Measurements from ENCODE around the gene ASTE1. TPM values are rescaled to one million over a fixed set of nuclear protein-coding genes. Genes with fewer than 3 reads are reported as not detected.
"Not testable (repeated sequence)": the region's sequence is repeated elsewhere in the genome, so short reads cannot be mapped to it uniquely, and the experiment has no call there.

The ASTE1 gene, protein sequence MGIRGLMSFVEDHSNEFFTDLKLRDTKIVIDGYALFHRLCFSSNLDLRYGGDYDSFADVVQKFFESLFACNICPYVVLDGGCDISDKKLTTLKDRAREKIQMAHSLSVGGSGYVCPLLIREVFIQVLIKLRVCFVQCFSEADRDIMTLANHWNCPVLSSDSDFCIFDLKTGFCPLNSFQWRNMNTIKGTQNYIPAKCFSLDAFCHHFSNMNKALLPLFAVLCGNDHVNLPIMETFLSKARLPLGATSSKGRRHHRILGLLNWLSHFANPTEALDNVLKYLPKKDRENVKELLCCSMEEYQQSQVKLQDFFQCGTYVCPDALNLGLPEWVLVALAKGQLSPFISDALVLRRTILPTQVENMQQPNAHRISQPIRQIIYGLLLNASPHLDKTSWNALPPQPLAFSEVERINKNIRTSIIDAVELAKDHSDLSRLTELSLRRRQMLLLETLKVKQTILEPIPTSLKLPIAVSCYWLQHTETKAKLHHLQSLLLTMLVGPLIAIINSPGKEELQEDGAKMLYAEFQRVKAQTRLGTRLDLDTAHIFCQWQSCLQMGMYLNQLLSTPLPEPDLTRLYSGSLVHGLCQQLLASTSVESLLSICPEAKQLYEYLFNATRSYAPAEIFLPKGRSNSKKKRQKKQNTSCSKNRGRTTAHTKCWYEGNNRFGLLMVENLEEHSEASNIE
- 5.7 and 7.5 TPM in 2 replicates for total RNA-seq

DNA sequence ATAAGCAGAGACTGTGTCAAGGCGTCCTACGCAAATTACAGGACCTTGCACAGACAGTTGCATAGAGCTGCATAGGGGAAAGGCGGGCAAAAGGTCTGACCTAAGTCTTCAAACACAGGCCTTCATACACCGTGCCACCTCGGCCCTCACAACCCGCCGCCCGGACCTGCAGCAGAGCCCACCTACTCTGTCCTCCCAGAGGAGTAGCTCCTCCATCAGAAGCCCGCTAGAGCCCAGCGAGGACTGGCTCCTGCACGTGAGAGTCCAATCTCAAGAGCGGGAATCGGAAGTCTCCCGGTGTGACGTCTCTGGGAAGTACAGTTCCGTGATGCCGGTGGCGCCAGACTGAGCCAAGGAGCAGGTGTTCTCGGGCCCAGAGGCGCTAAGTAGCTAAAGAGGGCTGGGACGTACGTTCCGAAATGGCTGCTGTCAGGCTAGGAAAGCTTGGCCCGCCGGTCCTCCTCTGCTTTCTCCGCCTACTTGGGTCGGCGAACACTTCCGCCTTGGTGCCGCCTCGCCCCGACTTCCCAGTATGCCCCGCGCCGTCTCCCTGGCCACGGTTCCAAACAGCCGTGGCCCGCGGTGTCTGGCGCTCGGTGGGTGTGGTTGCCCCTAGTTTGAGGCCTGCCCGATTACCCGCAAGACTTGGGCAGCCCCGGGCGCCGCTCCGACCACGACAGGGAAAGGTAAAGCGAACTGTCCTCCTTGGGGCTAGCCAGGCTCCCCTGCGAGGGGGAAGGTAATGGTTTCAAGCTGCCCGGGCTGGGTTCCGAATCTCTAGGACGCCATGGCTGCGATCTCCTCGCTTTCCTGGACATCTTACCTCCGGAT, at the start of gene ASTE1, which contains the start of gene NEK11:
Gene ASTE1, minus strand, starts transcription at position 505 of the 831 bp plus-strand sequence. CDS start 1,519 bp downstream, outside the sequence.
Gene NEK11, plus strand, starts transcription at position 557 of the 831 bp plus-strand sequence. CDS start 2,832 bp downstream, outside the sequence.
- peak; percentile 90 for DNase-seq

DNA sequence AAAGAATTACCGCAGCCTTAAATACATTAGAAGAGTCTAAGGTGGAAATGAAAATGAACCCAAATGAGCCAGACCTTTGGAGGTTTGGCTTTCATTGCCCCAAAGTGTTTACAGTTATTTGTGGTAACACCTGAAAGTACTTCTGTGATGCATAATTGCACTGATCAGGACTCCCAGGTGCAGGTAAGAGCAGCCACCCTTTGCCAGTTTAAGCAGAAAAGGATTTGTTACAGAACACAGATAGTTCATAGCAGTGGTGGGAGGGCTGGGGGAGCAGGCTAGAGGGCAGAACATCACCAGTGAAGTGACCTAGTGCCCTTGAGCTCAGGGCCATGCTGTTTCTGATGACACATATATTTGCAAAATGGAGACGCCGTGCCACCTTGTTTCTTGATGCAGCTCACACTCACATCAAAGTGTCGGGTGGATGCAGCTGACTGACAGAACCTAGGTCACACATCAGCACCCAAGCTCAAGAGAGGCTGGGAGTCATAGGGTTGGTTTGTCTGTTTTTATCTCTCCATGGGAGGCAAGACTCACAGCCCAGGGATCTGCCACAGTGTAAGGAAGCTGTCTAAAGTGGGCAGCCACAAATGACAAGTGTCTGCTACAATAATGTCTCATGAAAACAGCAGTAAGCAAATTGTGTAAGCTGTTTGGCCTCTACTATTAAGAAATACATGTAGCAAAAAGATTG, 49.2 kb upstream of the ASTE1 start:
- DNase-seq, result no peak

DNA sequence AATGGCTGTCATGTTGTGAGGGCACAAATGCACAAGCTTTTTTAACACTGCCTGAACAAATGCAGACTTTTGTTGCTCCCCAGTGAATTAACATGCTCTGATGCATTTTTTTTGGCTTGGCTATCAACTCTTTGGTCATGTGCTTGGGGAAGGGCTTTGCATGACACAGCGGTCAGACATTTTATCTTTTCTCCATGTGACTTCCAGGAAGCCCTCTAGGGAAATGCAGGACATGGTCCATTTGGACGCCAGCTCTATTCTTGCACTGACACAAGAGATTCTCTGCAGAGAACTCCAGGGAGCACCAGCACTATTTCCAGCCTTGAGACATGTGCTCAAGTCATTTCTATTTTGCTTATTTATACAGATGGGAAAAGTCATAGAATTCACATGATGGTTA, 46.2 kb upstream of the ASTE1 start:
- peak; percentile 10 for DNase-seq

DNA sequence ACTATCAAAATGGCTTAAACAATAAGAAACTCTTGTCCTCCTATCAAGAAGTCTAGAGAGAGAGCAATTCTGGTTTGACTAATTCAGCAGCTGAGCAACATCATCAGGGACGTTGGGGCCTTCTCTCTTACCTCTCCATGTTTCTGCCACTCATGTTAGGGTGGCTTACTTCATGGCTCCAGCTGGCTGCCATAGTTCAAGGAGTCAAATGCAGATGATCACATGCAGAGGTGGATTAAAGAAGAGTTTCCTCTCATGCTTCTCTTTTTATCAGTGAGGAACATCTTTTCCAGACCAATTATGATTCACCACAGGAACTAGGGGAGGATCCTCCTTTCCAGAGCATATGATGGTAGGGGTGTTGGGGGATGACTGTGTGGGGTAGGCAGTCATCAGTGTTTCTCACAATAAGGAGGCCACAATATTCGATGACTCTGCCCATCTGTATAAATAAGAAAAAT, 45.5 kb upstream of the ASTE1 start:
- DNase-seq, result peak; percentile 8

DNA sequence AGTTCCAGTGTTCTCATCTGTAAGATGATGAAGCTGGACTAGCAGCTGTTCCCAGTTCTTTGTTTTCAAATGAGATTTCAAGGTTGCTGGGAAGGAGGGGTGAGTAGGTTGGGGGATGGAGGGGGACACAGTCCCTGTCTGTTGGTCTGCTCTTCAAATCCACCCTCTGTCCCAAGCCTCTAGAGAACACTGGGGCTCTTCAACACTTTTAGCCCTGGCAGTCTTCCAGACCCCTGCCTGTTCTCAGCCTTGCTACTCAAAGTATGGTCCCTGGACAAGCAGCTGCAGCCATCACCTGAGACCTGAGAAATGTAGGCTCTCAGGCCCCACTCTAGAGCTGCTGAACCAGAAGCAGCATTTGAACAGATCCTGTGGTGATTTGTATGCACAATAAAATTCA, 41.4 kb upstream of the ASTE1 start:
- no peak for DNase-seq

DNA sequence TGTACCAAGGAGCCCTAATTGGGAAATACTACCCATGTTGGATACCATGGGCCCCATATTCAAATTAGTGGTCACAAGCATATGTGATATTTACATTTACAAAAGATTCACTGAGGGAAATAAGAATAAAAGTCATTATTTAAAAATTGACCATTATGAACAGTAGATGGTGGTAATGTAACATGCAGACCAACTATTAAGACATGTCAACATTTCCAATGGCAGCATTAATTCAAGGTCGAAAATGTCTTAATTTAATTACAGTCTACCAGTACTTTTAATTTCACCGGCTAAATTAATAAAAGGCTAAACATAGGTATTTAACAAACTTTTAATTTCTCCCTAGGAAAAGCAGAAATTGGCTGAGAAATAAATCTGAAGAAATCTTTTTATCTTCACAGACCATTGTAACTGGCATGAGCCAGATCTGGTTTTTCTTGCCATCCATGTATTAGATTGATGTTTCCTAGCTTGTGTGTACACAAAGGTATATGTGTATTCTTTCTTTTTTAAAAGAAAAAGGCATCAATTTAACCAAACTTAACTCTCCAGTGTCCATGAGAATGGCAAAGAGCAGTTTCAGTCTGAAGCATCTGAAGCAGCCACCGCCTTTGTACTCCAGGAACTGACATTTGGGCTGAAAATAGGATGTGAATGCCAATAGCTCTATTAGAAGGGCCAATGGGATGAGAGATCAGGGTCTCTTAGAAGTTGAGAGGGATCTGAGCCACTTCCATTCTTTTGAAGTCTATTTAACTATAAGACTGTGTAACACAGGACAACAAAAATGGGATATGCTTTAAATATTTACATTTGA, 26.6 kb upstream of the ASTE1 start:
- peak; percentile 26 for DNase-seq

DNA sequence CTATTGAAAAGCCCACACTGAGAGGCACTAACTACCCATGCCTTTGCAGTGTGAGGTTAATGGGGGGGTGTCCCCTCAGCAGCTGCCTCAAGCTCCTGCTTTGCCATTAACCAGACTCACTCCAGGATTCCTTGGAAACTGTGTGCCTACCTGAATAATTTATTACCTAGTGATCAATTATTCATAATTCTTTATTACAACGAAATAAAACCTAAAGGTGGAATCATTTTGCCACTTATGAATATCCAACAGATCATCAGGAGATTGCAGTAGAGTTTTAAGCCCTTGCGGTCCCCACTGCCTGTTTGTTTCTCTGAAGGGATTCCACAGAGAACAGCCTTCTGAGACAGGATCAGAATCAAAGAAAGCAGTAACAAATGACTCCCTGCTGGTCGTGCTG, 23.4 kb upstream of the ASTE1 start:
- DNase-seq, result no peak

DNA sequence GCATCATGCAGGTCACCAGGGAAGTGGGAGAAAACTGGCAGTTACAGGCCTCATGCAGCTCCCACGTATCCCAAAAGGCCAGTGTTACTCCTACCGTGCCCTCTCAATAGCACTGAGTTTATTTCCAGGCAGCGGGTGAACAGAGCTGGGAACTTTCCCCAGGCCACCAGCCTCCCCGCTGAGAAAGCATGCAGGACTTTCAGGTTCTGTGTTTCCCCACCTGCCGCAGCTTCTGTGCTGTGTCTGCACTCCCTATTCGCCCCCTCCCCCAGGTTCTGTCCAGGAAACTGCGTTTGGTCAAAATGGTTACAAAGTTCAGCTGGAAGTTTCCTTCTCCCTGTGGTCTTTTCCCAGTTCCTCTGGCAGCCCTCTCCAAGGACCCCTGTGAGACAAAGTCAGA, 21.4 kb upstream of the ASTE1 start:
- DNase-seq, result no peak

DNA sequence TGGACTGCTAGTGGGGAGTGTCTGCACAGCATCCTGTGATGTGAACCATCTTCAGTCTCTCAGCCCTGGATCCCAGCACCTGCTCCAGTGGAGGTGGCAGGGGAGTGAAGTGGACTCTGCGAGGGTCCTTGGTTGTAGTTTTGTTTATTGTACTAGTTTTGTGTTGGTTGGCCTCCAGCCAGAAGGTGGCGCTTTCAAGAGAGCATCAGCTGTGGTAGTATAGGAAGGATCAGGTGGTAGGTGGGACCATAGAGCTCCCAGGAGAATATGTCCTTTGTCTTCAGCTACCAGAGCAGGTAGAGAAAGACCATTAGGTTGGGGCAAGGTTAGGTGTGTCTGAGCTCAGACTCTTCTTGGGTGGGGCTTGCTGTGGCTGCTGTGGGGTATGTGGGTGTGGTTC, 21.0 kb upstream of the ASTE1 start:
- DNase-seq, result no peak

DNA sequence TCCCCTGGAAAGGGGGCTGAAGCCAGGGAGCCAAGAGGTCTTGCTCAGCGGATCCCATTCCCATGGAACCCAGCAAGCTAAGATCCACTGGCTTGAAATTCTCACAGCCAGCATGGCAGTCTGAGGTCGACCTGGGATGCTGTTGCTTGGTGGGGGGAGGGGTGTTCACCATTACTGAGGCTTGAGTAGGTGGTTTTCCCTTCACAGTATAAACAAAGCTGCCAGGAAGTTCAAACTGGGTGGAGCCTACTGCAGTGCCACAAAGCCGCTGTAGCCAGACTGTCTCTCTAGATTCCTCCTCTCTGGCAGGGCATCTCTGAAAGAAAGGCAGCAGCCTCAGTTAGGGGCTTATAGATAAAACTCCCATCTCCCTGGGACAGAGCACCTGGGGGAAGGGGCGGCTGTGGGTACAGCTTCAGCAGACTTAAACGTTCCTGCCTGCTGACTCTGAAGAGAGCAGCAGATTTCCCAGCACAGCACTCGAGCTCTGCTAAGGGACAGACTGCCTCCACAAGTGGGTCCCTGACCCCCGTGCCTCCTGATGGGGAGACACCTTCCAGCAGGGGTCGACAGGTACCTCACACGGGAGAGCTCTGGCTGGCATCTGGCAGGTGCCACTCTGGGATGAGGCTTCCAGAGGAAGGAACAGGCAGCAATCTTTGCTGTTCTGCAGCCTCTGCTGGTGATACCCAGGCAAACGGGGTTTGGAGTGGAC, 15.8 kb upstream of the ASTE1 start:
- not testable (repeated sequence) for DNase-seq

DNA sequence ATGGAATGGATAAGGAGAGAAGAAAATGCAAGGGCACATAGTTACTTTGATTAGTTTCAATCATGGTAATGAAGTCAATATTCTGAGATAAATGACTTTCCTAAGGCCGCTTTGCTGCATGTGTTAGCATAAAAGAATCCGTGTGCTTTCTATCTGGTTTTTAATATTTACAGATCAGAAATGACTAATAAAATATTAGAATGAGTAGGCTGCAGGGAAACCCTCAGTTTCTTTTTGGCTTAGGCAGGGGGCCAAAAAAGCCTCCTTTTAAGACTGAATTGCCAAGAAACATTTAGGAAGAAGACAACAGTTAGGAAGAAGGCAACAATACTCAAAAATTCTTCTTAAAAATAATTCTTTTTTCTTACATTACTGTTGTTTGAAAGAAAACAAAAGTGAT, 11.7 kb upstream of the ASTE1 start:
- DNase-seq, result no peak

DNA sequence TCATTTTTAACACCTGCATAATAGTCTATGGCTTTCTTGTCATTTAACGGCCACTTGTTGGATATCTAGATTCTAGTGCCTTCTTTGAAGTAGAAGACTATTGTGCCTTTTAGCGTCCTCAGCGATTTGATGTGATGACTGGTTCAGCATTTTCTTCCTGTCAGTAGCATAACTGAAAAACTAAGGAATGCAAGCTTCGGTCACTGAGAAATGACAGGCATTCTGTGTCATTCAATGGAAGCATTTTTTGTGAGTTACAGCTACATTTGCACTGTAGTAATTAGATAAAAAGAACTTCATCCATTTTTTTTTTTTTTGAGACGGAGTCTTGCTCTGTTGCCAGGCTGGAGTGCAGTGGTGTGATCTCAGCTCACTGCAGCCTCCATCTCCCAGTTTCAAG, 10.4 kb upstream of the ASTE1 start:
- DNase-seq, result no peak

DNA sequence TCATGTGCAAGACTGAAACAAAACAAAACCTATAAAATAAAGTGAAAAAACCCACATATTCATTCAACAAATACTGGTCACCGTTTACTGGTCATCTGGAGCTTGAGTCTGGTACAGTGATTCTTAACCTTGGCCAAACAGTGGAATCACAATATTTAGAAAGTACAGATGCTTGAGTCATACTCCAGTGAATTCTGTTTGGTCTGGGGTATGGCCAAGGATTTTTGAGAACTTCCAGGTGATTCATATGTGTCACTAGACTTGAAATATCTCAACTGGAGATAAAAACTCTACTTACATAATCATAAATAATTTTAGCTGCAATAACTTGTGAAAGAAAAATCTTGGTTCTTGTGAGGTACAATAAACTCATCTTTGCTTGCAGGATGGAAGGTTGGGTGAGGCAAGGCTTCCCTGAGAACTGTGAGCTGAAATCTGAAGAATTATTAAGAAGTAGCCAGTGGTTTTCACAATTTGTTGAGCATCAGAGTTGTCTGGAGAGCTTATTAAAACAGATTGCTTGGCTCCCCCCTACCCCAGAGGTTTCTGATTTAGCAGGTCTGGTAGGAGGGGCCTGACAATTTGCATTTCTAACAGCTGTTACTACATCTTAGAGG, 9.7 kb upstream of the ASTE1 start:
- DNase-seq, result no peak

DNA sequence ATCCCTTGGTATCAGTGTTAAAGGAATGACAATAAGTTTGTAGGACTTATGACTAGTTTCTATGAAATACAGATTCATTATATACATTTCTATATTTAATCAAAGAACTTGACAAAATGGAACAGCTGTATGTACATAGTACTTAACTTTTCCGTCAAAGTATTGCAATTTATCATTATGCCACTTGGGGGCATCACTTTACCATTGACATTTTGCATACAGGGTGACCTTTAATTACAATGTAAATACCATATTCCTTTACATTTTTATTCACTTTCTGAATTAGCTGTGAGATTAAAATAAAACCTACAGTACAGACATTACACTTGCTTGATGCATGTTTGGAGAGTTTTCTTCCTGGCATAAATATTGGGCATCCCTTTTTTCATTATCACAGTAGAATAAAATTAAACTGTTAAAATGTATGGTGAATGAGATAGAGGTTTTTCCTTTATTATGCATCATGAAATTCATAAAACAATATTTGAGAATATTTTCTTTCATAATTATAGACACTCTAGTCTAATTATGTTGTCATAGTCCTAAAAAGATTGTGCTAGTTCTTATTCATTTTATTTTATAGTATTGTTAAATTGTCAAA, 7.0 kb upstream of the ASTE1 start:
- DNase-seq, result peak; percentile 76

DNA sequence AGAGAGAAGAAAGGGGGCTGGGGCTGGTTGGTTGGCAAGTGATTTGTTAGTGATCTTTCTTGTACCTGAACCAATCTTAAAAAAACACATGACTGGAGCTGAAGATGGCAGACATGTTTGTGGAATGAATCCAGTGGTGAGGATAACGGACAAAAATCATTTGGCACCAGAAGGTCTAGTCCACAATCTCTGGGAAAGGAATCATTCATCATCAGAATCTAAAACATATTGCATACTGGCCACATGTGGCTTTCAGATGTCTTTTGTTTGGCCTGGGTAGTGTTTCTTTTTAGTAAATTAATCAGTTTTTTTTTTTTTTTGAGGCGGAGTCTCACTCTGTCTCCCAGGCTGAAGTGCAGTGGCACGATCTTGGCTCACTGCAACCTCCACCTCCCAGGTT, 5.0 kb upstream of the ASTE1 start:
- no peak for DNase-seq

DNA sequence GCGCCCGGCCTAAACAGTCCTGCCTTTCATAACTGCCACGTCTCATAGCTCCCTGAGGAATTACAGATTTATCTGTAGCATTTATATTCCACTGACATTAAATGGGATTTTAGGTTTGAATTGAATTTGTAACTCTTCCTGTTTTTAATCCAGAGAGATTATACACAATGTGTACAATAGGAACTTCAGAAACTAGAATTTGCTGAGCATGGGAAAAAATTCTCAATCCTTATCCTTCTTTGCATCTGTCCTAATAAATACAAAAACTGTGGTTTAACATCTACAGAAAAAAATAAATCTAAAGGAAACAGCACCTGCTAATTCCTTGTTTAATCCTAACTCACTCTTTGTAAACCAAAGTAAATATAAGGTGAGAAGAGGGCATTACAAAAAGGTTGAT, 2.2 kb upstream of the ASTE1 start:
- DNase-seq, result no peak

DNA sequence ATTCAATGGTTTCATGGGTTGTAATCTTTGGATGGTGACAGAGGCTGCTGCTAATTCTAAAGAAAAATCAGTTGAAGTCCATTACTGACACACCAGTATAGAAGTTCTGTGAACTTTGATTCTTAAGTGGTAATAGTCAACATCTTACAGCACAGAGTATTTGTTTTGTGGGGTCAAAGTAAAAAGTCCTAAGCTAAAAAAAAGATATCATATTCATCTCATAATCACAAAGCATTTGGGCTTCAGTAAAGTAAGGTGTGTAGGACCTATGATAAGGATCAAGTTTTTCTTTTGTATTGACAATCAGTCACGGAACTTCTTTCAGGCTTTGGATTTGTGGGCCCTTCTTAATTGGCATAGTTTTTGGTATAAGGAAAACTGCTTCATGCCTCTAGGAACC, 1.1 kb downstream of the ASTE1 start:
- DNase-seq, result no peak

DNA sequence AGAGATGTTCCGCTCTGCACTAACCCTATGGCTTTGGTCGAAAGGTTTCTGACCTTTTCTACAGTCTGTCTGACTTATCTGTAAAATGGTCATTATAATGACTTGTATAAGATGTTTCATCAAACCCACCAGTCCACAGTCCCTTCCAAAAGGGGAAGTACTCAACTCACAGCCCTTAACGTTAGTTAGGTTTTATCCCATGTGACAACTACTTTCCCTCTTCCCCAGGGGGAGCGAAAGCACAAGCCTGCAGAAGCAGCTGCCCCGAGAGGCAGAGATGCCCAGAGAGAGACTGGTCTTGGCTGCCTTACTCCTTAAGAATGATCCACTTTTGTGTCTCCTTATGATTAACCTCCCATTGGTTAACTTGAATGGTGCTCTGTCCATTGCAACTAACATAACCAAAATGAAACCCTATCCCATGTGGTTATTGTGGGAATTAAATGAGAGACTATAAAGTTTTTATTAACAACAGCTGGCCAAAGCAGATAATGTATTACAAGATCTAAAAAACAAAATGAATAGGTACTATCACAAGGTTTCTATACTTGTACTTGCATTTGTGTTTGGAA, 6.4 kb downstream of the ASTE1 start:
- no peak for DNase-seq

DNA sequence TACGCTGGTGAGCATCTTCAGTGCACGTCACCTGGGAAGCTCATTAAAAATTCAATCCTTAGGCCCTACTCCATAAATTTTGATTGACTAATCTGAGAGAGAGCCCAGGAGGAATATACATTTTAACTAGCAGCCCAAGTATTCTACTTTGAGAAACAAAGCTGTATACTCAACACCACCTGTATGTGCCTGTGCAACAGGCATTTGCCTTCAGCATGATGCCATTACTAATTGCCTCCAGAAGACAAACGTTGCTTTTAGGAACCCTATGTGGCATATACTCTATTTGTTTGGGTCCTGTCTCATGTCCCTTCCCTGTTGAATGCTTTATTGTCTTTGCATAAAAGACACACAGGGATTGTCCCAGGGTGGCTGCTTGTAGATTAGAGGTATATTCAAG, 7.7 kb downstream of the ASTE1 start:
- no peak for DNase-seq

DNA sequence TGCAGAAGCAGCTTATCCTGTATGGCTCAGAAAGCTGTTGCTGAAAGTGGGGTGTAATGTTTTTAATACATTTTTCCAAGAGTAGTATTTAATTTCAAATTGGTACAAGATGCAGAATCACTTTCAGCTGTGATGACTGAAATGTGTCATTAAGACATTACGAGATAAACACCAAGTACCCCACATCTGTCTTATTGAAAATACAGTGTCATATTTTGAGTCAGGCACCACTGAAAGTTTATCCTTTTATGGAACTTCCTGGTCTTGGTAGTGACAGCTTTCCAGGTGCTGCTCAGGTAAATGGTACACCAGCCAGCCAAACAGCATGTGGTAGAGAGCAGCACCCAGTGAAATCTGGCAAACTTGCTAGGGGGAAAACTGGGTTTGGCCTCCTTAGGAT, 16.9 kb downstream of the ASTE1 start:
- DNase-seq, result no peak

All from dermis blood vessel endothelial cell (primary cell).